ENCODE measurements around the gene CDC5L. TPM values are rescaled to one million over a fixed set of nuclear protein-coding genes. Genes with fewer than 3 reads are reported as not detected.

Gene CDC5L
- total RNA-seq, 4 donors from 2014 or later, result 16.7 to 20.1 (median 17.3) TPM

GRCh38 chr6:44410363-44410762 lies 22.9 kb downstream of the CDC5L start:
- H3K9me3 ChIP-seq, result peaks cover 0 to 3% (median 0%) of the 10 kb centered on the region in 4 donors
- DNase-seq (ENCODE audit: low spot score in 2 of 2), result no peak
- no peaks in the 10 kb centered on the region for H3K27me3 ChIP-seq
- H3K27ac ChIP-seq, result no peak overlapping the region
- no peak overlapping the region for H3K4me3 ChIP-seq
- H3K4me1 ChIP-seq, result peaks cover 0 to 4% (median 0%) of the 10 kb centered on the region in 4 donors
- TF ChIP-seq EP300 (IDR thresholded peaks at IDR 0.05), result no peak
- TF ChIP-seq POLR2A (IDR thresholded peaks at IDR 0.05), result no peak
- no peak for TF ChIP-seq CTCF (IDR thresholded peaks at IDR 0.05)
- WGBS, 2 donors, result 88 to 90% methylated on average over 1 of the region's 1 CpG
- peaks cover 0 to 85% (median 0%) of the 10 kb centered on the region in 3 donors for H3K36me3 ChIP-seq

- Histone ChIP-seq H3K4me1 (peaks cover 0 to 12% (median 0%) of the 10 kb centered on the region in 4 donors), H3K27me3 (no peaks in the 10 kb centered on the region), H3K9me3 (peaks cover 0 to 3% (median 0%) of the 10 kb centered on the region in 4 donors), H3K27ac (no peak overlapping the region), H3K4me3 (no peak overlapping the region), H3K36me3 (peaks cover 0 to 85% (median 0%) of the 10 kb centered on the region in 3 donors)
- WGBS, 2 donors, result 58 to 69% methylated on average over 1 of the region's 1 CpG
- no peak for DNase-seq (ENCODE audit: low spot score in 2 of 2)
- TF ChIP-seq POLR2A (IDR thresholded peaks at IDR 0.05), result no peak
- TF ChIP-seq EP300 (IDR thresholded peaks at IDR 0.05), result no peak
- TF ChIP-seq CTCF (IDR thresholded peaks at IDR 0.05), result no peak
Observed at GRCh38 chr6:44411141-44411540, 23.6 kb downstream of the CDC5L start.

DNA sequence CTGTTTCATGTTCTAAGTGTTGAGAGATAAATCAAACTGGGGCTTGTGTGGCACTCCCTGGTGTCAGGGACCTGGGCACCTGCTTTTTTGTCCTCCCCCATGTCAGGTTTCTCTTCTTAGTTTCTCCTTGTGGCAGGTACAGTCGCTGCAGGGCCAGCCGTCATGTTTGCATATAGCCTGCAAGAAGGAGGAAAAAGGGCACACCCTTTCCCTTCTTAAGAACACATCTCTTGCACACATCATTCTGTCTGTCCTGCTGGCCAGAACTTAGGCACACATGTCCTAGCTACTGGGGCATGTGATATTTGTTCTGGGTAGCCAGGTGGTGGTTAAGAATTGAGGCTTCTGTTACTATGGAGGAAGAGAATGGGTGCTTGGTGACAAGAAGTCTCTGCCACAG lies 27.9 kb downstream of the CDC5L start:
- H3K27ac ChIP-seq, result no peak overlapping the region
- H3K27me3 ChIP-seq, result no peaks in the 10 kb centered on the region
- peaks cover 0 to 20% (median 0%) of the 10 kb centered on the region in 4 donors for H3K4me1 ChIP-seq
- TF ChIP-seq EP300 (IDR thresholded peaks at IDR 0.05) (no peak), CTCF (IDR thresholded peaks at IDR 0.05) (no peak), POLR2A (IDR thresholded peaks at IDR 0.05) (no peak)
- 84 to 97% methylated on average over 2 of the region's 2 CpGs for WGBS, 2 donors
- H3K36me3 ChIP-seq, result peaks cover 0 to 76% (median 3%) of the 10 kb centered on the region in 3 donors
- no peak for DNase-seq (ENCODE audit: low spot score in 2 of 2)
- peaks cover 0 to 2% (median 0%) of the 10 kb centered on the region in 4 donors for H3K9me3 ChIP-seq
- H3K4me3 ChIP-seq, result no peak overlapping the region

- Histone ChIP-seq H3K27me3 (no peaks in the 10 kb centered on the region), H3K27ac (no peak overlapping the region), H3K36me3 (peaks cover 0 to 79% (median 8%) of the 10 kb centered on the region in 3 donors), H3K4me1 (peaks cover 0 to 20% (median 0%) of the 10 kb centered on the region in 4 donors), H3K9me3 (no peaks in the 10 kb centered on the region), H3K4me3 (no peak overlapping the region)
- no peak for DNase-seq (ENCODE audit: low spot score in 2 of 2)
- TF ChIP-seq CTCF (IDR thresholded peaks at IDR 0.05) (no peak), POLR2A (IDR thresholded peaks at IDR 0.05) (no peak), EP300 (IDR thresholded peaks at IDR 0.05) (no peak)
- 92 to 98% methylated on average over 1 of the region's 1 CpG for WGBS, 2 donors
Observed at GRCh38 chr6:44415873-44416502, 28.5 kb downstream of the CDC5L start.

- Histone ChIP-seq H3K9me3 (no peaks in the 10 kb centered on the region), H3K27ac (no peak overlapping the region), H3K4me3 (no peak overlapping the region), H3K27me3 (no peaks in the 10 kb centered on the region), H3K4me1 (peaks cover 0 to 13% (median 0%) of the 10 kb centered on the region in 4 donors), H3K36me3 (peaks cover 0 to 90% (median 14%) of the 10 kb centered on the region in 3 donors)
- 78 to 80% methylated on average over 5 of the region's 5 CpGs for WGBS, 2 donors
- TF ChIP-seq EP300 (IDR thresholded peaks at IDR 0.05) (no peak), CTCF (IDR thresholded peaks at IDR 0.05) (no peak), POLR2A (IDR thresholded peaks at IDR 0.05) (no peak)
- no peak for DNase-seq (ENCODE audit: low spot score in 2 of 2)
Observed at GRCh38 chr6:44422531-44422930, 35.0 kb downstream of the CDC5L start.

All from tibial nerve (tissue), 4 donors.